A673 (cell line): ENCODE results near the gene GPR82.

Experiments used
- EZH2 ChIP-seq: fragments of 200-600 bp; sonication (generic); IDR thresholded peaks from 2 replicates; pipeline ENCODE4 v1.6.1; 2017; ENCODE audit warnings: borderline replicate concordance, low read depth, mild to moderate bottlenecking, mixed read lengths, antibody characterized with exemption, low read length; ENCODE audit not compliant: poor library complexity, severe bottlenecking
- TF ChIP-seq, protein P1 (sequence below): fragments of 300-800, 200-600 bp; sonication (generic); conservative IDR thresholded peaks from 2 replicates; pipeline ENCODE4 v1.5.1; 2017; ENCODE audit warnings: low read depth, mild to moderate bottlenecking, antibody characterized with exemption, low read length, moderate library complexity, mixed read lengths

DNA sequence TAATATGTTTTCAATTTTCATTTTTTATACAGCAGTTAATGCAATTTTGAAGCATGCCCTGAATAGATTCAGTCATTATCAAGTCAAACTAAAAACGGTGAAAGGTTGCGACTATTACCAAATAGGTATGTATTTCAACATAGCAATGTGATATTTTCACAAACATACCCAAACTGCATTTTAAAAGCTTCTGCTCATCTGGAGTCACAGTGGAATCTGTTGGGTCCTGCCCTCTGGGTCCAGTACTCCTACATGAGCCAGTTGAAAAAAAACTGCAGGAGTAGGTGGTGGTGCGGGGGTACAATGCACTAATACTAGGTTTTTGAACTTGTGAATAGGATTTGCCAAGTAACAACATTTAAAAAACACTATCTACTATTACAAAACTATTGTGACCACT is 34.3 kb upstream of the GPR82 start:
- TF ChIP-seq, protein P1, sequence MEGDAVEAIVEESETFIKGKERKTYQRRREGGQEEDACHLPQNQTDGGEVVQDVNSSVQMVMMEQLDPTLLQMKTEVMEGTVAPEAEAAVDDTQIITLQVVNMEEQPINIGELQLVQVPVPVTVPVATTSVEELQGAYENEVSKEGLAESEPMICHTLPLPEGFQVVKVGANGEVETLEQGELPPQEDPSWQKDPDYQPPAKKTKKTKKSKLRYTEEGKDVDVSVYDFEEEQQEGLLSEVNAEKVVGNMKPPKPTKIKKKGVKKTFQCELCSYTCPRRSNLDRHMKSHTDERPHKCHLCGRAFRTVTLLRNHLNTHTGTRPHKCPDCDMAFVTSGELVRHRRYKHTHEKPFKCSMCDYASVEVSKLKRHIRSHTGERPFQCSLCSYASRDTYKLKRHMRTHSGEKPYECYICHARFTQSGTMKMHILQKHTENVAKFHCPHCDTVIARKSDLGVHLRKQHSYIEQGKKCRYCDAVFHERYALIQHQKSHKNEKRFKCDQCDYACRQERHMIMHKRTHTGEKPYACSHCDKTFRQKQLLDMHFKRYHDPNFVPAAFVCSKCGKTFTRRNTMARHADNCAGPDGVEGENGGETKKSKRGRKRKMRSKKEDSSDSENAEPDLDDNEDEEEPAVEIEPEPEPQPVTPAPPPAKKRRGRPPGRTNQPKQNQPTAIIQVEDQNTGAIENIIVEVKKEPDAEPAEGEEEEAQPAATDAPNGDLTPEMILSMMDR: no peak
- no peak for TF ChIP-seq EZH2
